Umbilical cord (tissue), 2 donors: ENCODE measurements around the gene MAT1A. TPM values are rescaled to one million over a fixed set of nuclear protein-coding genes. Genes with fewer than 3 reads are reported as not detected.
A peak's percentile ranks its signal among the peaks of the same experiment; 100 is the strongest.
"Not testable (repeated sequence)": the region's sequence is repeated elsewhere in the genome, so short reads cannot be mapped to it uniquely, and the experiment has no call there.

Source experiments
- DNase-seq: peaks from one replicate; pipeline ENCODE4 v3.0.0-alpha.2; 2015; ENCODE audit warnings: low spot score
- total RNA-seq: library from RNA; depleted of rRNA; stranded (reverse); fragments of >200 nt; gene quantifications from one replicate; pipeline ENCODE4 v1.2.3, GENCODE V29; 2014; ENCODE audit warnings: low replicate concordance; ENCODE audit not compliant: insufficient read depth

MAT1A gene
- total RNA-seq, 1 donor from 2014 or later = 1.2 TPM

DNA sequence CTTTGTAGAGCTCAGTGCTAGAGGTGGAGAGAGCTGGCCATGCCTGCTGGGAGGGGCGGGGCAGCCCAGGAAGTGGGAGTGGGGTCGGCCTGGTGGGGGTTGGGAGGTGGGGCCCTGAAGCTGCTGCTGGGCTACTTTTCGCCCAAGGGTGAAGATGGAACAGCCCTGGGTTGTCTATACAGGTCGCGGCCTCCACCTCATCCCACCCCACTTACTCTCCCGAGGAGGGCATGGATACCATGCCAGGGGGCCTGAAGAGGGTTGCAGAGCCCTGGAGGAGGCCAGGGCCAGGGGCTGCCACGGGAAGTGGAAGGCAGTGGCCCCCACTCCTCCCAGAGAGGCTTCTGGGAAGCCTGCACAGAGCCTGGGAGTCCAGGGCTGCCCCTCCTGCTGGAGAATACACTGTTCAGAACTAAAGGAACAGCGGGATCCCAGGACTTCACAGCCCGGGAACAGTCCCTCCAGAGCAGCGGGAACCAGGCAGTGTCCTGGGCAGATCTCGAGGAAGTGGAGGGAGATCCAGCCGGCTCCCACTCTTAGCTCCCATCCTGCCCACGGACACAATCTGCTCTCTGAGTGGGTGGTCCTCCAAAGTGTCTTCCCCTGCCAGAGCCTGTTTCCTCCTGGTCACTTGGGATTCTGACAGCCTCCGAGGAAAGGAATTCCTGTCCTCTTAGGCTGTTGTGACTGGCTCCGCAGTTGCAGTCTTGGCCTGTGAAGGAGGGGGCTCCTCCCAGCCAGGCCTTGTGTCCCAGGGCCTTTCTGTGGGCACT is 23.5 kb downstream of the MAT1A start:
- peak; percentile 8 for DNase-seq

DNA sequence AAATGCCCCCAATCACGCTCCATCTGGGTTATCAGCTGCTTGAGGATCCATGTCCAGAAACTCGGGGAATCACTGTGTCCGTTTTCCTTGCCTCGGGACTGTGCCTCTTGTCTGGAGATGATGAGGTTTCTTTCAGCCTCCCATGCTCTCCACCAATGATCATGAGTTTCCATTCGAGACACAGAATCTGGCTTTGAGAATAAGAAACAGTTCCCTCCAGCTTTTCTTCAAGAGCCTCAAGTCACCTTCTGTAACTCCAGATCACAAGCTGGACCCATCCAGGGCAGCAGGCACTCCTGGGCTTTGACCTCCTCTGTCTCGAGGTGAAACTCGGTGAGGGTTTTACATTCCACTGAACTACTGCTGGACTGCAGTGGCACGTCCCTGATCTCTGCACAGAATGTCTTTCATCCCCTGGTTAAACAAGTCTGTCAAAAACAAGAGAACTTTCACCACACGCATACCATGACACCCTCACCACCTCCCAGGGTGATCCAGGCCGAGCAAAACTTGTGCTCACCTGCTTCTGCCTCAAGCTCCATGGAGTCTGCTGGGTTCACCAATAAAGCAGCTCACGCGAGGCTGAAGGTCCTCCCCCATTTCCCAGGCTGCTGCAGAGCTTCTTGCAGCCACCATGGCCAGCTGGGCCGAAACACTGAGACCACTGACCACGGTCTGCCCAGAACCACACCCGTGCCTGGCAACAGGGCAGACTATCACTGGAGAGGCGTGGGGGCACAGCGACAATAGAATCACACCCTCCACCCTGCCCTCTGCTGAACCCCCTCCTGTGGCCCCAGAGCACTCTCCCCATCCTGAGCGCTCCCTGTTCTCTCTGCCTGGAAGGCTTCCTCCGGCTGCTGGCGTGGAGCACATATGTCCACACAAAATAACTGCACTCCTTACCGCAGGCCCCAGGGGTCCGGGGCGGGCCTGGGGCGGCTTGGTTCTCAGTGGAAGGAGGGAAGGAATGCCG is 25.1 kb downstream of the MAT1A start:
- no peak for DNase-seq

DNA sequence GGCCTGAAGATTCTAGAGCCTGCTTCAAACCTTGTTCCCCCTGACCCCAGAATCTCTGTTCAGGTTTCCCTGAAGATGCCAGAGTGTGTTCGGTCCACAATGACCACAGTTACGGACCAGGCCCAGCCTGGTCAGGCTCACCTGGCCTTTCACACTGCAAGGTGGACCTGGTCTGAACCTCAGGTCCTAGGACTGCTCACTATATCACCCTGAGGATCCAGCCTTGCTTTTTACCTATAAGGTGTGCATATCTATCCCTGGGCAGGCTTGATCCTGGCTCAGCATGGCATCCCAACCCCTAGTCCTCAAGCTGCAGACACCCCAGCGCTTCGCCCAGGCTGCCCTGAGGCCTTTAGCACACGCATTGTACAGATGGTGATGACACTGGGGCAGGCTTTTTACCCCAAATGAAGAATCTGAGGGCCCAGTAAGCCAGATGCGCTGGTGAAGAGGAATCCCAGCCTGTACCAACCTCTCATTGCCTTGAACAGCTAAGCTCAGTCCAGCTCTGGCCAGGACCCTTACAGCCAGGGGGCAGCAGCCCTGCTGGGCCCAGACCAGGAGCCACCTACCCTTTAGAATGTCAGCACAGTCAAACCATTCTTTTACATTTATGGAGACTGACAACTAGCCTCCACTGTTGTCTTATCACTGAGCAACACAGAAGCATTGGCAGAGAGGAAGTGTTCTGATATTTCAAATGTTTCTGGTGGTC is 28.0 kb downstream of the MAT1A start:
- no peak for DNase-seq

DNA sequence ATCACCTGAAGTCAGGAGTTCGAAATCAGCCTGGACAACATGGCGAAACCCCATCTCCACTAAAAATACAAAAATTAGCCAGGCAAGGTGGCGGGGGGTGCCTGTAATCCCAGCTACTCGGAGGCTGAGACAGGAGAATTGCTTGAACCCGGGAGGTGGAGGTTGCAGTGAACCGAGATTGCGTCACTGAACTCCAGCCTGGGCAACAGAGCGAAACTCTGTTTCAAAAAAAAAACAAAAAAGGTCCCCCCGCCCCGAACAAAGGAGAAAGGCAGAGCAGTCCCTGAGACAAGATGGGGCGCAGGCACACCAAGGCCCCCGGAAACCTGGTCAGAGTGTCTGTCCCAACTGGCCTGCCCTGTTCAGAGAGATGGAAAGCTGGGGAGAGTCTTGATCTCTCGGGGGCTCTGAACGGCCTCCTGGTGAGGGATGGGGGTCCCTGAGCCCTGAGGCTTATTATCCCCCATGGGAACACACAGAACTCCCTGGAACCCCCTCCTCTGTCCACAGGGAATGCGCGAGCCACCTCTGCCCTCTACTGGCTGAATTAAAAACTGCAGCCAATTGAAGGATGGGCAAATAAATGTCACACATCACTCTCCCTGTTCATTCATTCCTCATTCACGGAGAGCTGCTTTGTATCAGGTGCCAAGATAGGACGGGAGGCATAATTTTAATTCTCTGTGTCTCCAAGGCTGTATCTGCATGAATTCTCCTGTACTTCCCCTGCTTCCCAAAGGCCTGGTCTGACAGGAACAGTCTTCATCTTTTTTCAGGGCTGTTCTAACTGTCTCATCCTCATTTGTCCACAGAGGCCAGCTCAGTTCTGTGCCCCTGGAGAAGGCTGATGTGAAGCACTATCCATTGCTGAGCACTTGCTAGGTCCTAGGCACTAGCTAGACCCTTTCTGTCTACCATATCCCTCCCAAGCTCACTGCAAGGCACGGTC is 28.9 kb downstream of the MAT1A start:
- DNase-seq = peak; percentile 21

DNA sequence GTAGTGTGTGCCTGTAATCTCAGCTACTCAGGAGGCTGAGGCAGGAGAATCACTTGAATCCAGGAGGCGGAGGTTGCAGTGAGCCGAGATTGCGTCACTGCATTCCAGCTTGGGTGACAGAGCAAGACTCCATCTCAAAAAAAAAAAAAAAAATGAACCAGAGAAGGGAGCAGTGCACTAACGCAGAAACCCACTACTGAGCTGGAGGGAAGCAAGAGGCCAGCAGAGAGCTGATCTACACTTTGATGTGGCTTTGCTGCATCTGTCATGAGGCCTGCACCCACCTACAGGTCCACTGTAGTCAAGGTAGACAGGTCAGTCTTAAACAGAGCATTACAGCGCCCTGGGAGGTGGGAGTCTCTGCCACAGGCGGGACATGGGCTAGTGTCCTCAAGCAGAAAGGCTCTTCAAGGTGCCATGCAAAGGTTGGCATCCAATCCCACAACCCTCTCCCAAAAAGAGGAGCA is 30.0 kb downstream of the MAT1A start:
- no peak for DNase-seq

DNA sequence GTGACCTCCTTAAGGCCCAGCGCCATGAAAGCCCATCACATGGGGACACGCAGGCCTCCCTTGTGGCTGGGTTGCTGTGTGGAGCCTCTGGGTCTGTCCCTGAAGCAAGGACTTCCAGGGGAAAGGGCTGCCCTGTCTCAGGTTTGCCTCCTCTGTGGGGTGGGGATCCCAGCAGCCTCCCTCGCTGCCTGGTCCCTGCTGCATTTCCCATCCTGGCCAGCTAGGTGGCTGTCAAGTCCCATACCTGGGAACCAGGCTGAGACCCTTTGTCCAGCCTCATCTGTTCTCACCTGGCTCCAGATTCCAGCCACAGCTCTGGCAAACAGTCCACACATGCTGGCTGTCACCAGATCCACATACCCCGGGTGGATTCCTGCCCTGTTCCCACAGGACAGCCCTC is 32.7 kb downstream of the MAT1A start:
- not testable (repeated sequence) for DNase-seq

DNA sequence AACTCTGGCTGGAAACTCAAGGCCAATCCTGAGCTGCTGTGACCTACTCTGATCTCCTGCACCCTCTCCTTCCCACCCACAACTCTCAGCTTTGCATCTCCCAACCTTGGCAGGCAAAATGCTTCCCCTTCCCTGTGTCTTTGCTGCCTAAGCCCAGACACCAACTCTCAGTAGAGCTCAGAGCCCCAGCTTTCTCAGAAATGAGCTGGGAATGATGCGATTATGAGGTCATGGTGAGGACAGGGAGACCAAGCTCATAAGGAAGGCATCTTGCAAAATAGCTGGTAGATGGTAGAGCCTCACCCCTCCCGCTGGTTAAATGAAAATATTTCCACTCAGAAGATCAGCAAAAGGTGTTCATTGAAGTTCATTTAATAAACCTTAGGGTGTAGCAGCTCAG is 34.7 kb downstream of the MAT1A start:
- DNase-seq = not testable (repeated sequence)

DNA sequence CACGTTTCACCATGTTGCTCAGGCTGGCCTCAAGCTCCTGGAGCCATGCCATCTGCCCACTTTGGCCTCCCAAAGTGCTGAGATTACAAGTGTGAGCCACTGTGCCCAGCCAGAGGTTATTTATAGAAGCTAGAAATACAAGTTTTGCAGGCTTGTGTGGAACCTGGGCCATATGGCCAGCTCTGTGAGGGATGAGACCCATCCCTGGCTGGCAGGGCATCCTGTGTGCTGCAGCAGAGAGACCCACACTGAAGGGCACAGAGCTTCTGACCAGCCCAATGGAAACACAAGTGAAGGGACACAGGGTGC is 35.5 kb downstream of the MAT1A start:
- DNase-seq = not testable (repeated sequence)

DNA sequence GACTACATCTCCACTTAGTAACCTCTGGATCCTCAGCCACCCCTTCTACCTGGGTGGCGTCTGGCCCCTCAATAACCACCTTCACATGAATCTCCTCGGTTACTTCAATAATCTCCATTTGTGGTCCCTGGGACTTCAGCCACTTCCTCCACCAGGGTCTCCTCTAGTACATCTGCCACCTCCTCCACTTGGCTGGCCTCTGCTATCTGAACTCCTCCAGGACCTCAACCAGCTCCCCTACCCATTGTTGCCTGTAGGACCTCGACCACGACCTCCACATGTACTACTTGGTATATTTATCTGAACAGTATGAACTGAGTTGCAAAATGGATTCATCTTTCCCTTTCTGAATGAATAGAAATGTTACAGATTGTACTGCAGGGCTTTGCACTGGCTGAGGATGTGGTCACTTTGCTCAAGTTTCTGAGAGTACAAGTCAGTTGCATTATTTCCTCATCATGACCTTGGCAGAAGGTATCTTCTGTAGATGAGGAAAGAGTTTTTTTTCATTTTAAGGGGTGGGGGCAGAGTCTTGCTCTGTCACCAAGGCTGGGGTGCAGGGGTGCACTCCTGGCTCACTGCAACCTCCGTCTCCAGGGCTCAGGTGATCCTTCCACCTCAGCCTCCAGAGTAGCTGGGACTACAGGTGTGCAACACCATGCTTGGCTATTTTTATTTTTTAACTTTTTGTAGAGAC is 36.0 kb downstream of the MAT1A start:
- DNase-seq = no peak

DNA sequence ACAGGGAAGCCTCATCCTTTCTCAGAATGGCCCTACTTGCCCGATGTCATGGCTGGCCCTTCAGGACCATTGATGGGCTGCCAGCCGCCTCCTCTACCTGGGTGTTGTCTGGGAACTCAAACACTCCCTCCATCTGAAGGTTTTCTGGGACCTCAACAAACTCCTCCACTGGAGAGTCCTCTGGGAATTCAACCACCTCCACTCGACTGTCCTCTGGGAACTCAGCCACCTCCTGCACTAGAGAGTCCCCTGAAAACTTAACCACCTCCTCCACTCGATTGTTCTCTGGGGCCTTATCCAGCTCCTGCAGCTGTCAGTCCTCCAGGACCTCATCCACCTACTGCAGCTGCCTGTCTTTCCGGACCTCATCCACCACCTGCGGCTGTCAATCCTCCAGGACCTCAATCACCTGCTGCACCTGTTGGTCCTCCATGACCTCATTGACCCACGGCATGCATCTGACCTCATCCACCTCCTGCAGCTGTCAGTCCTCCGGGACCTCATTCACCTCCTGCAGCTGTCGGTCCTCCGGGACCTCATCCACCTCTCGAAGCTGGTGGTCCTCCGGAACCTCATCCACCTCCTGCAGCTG is 37.1 kb downstream of the MAT1A start:
- no peak for DNase-seq

DNA sequence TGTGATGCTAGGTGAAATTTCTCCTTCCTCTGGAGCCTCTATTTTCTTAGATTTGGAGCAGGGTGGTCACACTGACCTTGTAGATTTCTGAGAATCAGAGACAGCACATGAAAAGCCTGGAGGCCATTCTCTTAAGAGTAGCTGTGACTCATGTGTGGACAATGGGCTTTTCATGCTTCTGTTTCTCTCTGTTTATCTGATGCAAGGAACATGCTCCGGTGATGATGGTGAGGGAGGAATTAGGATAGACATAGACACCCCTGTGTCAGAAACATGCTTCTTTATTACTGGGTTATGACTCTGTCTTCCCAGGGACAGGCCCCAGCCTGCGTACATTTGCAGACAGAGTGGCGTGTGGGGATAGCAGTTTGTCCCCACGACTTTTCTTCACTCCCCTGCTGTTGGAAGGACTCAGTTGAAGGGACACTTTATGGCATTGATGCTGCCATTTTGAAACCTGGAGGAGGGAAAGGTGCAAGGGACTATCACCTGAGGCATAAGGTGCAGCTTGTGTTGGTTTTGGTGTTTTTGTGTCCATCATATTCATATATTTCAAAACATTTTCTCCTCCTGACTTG is 37.7 kb downstream of the MAT1A start:
- DNase-seq = not testable (repeated sequence)

DNA sequence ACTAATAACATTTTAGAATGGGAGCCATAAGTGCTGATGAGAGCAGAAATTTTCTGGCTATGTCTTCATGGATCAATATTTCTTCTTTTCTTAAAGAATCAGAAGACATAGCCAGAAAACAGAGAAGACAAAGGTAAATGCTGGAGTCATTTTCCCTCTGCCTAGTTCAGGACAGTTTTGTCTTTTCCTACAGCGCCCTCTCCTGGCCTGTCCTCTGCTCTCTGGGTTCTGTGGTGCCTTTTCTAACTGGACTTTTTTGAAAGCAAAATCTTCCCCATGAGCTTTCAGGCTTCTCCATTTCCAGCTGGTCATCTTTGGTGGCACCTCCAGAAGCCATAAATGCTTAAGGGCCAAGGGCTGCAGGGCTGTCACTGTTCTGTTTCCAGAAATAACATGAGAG is 39.1 kb downstream of the MAT1A start:
- DNase-seq = not testable (repeated sequence)

DNA sequence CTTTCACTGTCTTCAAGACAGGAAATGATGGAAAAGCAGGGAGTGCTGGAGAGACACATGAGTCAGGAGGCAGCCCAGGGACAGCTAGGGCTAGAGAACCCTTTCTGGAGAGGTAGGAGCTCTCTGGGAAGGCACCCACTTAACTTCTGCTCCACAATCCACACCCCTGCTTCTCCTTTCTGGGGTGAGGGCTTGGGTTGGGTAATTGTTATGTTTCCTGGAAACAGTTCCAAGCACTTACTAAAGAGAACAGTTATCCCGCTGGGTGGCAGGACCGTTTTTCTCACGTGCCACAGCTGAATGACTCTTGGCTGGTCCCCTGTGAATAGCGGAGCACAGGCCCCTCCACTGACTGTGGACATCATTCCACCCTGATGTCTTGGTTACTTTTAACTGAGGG is 39.6 kb downstream of the MAT1A start:
- DNase-seq = not testable (repeated sequence)

DNA sequence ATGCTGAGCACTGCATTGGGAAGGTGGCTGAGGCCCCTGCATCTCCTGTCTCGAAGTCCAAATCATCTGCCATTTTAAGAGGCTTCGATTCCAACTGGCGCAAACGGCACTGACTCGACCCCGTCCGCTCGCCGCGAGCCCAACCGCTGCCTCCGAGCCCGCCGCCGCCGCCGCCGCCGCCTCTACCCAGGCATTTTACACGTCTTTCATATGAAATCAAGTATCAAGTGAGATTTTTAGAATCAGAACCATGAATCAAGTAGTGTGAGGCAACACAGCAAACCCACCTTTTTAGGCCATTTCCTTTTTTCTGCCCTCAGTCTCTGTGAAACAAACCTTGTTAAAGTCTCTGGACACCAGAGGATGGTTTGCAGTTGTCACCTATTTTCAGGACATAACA is 41.8 kb downstream of the MAT1A start:
- DNase-seq = not testable (repeated sequence)

DNA sequence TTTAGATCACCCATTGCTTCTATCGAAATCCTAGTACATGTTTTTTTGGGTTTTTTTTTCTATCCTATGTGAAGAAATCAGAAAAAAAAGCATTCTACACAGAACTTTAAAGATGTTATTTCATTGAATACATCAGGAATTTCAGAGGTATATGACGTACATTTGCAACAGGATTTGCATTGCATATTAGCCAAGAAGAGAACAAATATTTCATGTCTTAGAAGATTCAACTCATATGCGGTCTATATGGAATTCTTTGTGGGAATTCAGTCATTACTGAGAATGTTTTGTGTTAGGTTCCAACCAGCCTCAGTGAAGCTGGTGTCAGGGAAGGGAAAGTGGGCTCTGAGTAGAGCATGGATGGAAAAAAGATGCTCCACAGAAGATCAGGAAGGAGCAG is 45.1 kb downstream of the MAT1A start:
- DNase-seq = not testable (repeated sequence)

DNA sequence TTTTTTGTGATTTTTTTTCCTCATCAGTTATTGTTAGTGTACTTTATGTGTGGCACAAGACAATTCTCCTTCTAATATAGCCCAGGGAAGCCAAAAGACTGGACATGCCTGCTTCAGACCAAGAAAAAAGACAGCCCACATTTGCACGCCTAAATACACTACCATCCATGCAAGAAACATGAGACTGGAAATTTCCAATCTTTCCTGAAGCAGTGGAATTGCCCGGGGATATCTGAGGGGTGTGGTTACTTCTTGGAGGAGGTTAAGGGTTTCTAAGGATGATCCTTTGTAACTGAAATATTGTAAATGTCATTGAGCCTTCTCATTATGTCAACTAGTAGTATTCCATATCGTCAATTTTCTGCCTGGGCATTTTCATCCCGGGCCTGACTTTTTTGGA is 47.1 kb downstream of the MAT1A start:
- not testable (repeated sequence) for DNase-seq

DNA sequence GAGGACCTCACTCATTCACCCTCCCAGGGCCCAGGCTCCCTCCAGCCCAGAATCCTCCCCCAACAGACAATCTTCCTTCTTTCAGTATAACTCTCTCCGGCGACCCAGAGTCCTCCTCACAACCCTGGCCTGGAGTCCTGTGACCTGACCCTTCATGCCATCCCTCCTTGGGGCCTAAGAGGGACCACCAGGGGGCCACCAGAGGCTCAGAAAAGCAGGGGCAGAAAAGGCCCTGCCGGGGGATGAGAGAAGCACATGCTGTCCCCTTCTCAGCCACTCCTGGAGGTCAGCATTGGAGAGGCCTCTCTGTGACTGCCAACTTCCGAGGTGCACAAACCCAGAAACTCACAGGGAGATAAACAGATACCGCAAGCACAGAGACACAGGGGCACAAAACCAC is 53.0 kb downstream of the MAT1A start:
- DNase-seq = not testable (repeated sequence)

DNA sequence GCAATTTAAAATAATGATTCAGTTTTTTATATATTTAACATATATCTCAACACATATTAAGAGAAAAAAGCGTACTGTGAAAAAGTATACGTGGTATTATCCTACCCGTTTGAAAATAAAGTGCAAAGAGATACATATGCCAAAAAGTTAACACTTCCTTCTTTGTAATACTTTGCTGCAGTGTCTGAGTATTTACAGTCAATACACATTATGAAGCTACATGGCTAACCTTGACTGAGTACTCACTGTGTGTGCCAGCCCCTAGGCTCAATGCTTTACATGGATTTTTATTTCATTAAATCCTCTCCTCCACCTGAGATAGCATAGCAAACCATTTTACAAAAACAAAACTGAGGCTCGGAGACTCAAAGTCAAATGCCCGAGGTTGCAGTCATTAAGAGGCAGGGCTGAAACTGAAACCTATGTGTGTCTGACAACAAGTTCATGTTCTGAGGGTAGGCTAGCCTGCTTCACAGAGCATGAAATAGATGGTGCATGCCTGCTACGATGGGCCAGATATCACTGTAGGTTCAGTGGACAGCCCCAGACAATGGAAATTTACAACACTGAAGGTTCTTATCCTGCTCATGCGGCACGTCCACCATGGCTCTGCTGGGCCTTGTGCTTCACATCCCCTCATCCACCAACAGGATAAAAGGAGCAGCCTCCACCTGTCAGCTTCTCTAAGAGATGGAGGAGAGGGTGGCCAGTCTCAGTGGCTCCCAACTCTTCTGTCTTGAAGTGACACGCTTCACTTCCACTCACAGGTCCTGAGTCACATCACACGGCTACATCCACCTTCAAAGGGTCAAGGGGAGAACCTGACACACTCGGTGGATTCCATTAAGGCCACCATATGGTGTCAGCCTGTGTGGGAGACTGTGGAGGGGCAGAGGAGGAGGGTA is 54.9 kb downstream of the MAT1A start:
- not testable (repeated sequence) for DNase-seq
